A549 treated with Hydrocortisone at 1 μM for 4 hours (cell line): Measurements from ENCODE around the gene NFKBIE. TPM values are rescaled to one million over a fixed set of nuclear protein-coding genes. Genes with fewer than 3 reads are reported as not detected.

Experiments used
- total RNA-seq: library from RNA; stranded (reverse); fragments of 200-300 nt; extraction: Qiagen RNA extraction; gene quantifications from 5 replicates; pipeline ENCODE4 v1.2.3, GENCODE V29; 2022

NFKBIE gene
- total RNA-seq: 6.4 to 9.7 TPM (median 8.4 TPM) in 5 replicates

GRCh38 chr6:44265007-44265721, at the start of gene NFKBIE:
Gene NFKBIE, minus strand, starts transcription at chr6:44265551. Its CDS starts 205 bp downstream, at chr6:44265346.

GRCh38 chr6:44312901-44313788, 47.8 kb upstream of the NFKBIE start, which contains the start of gene AARS2:
Gene AARS2, minus strand, starts transcription at chr6:44313347. Its CDS starts 24 bp downstream, at chr6:44313323.

GRCh38 chr6:44269921-44270525, 4.7 kb upstream of the NFKBIE start, which contains the start of gene TMEM151B:
Gene TMEM151B, plus strand, starts transcription at chr6:44270450. Its CDS starts 293 bp downstream, at chr6:44270743.

GRCh38 chr6:44257025-44257752, 8.2 kb downstream of the NFKBIE start, which contains the start of gene SLC35B2:
Gene SLC35B2, minus strand, starts transcription at chr6:44257528. Its CDS starts 118 bp downstream, at chr6:44257410.

GRCh38 chr6:44246663-44247337, 18.6 kb downstream of the NFKBIE start, which contains the start of gene HSP90AB1:
Gene HSP90AB1, plus strand, starts transcription at chr6:44247101. Its CDS starts 1,529 bp downstream, at chr6:44248630.

GRCh38 chr6:44223319-44224028, 41.9 kb downstream of the NFKBIE start, which contains the start of gene SLC29A1:
Gene SLC29A1, plus strand, starts transcription at chr6:44223595. Its CDS starts 3,719 bp downstream, at chr6:44227314.

GRCh38 chr6:44216677-44217331, 48.5 kb downstream of the NFKBIE start, which contains the start of gene MYMX:
Gene MYMX, plus strand, starts transcription at chr6:44216926. Its CDS starts 546 bp downstream, at chr6:44217472.

Other genes starting within 250 kb of the NFKBIE start
- gene MRPL14, start 138.1 kb downstream of the NFKBIE start, total RNA-seq: 51.8 to 75.2 TPM (median 71.6 TPM) in 5 replicates
- gene TMEM63B, start 138.0 kb downstream of the NFKBIE start, total RNA-seq: 13.6 to 15.7 TPM (median 15.6 TPM) in 5 replicates
- 0.05 to 0.06 TPM (median 0.05 TPM) in 3 of 5 replicates, not detected in the others for gene CAPN11, start 106.7 kb downstream of the NFKBIE start, total RNA-seq
- gene MYMX, start 48.6 kb downstream of the NFKBIE start, total RNA-seq: not detected in 5 replicates
- gene SLC29A1, start 42.0 kb downstream of the NFKBIE start, total RNA-seq: 45.4 to 50.3 TPM (median 49.5 TPM) in 5 replicates
- gene HSP90AB1, start 18.4 kb downstream of the NFKBIE start, total RNA-seq: 1,059 to 1,488 TPM (median 1,147 TPM) in 5 replicates
- gene SLC35B2, start 8.0 kb downstream of the NFKBIE start, total RNA-seq: 57.5 to 65.5 TPM (median 63.5 TPM) in 5 replicates
- 0.03 to 0.15 TPM (median 0.07 TPM) in 5 replicates for gene TMEM151B, start 4.9 kb upstream of the NFKBIE start, total RNA-seq
- gene AARS2, start 47.8 kb upstream of the NFKBIE start, total RNA-seq: 6.2 to 7.6 TPM (median 6.6 TPM) in 5 replicates
- not detected in 5 replicates for gene SPATS1, start 77.1 kb upstream of the NFKBIE start, total RNA-seq
- gene CDC5L, start 122.2 kb upstream of the NFKBIE start, total RNA-seq: 10.6 to 18.1 TPM (median 12.1 TPM) in 5 replicates